Hematopoietic multipotent progenitor cell (in vitro differentiated cells): Measurements from ENCODE around the gene GAK. TPM values are rescaled to one million over a fixed set of nuclear protein-coding genes. Genes with fewer than 3 reads are reported as not detected.

Source experiments
- DNase-seq, 3 donors: peaks; one replicate each; pipeline ENCODE4 v3.0.0-alpha.2; 2011 to 2015; ENCODE audit warnings: low read depth in 2 of 3, low spot score in 2 of 3
- total RNA-seq: library from RNA; depleted of rRNA; stranded (reverse); fragments of >200 nt; gene quantifications from one replicate; pipeline ENCODE4 v1.2.3, GENCODE V29; 2012

The GAK gene
- total RNA-seq, 1 donor, result 107 TPM

DNA sequence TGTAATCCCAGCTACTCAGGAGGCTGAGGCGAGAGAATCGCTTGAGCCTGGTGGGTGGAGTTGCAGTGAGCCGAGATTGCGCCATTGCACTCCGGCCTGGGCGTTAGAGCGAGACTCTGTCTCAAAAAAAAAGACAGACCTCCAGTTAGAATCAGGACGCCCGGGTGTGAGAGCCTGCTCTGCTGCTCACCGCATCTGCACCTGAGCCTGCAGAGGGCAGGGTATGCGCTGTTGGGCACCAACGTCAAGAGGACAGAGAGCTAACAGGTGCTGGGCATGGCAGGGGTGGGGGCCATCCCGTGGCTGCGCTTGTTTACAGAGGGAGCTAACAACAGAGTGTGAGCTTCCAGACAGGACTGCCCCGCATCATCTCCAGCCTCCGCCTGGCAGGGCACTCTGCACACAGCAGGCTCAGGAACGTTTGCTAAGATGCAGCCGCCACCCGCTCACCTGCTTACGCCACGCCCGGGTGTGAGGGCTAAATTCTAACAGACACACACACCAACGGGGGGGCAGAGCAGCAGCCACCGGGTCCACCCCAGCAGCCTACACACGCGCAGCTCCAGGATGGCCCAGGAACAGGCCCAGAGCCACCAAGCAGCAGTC lies 56.2 kb downstream of the GAK start:
- DNase-seq, result no peak

DNA sequence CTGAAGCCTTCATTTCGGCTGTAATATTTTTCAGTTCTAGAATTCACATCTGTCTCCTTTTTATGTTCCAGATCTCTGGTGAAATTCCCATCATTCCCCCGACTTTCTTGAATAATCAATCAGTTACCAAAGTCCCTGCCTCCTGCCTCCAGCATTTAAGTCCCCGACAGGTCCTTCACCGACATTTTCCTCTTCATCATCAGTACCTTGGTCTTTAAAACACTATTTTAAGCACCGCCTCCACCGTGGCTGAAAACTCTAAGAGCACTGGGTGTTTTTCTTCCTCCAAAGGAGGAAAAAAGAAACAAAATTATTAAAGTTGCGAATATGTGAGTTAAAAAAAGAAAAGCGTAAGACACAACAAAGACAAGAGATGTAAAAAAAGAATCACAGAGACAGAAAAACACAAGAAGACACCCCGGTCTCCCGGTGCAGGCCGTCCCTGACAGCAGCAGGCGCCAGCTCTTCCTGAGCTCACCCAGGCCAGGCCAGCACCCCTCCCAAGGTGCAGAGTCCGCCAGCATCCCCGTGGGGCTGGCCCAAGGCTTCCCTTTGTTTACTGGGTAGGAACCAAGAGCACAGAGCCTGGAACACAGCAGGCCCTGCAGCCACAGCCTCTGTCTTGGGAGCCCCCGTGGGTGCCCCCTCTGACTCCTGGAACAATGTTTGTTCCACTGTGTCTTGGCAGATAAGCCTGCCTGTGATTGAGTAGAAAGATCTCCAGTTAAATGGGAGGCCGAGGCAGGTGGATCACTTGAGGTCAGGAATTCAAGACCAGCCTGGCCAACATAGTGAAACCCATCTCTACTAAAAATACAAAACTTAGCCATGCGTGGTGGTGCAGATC lies 56.9 kb downstream of the GAK start:
- no peak for DNase-seq

DNA sequence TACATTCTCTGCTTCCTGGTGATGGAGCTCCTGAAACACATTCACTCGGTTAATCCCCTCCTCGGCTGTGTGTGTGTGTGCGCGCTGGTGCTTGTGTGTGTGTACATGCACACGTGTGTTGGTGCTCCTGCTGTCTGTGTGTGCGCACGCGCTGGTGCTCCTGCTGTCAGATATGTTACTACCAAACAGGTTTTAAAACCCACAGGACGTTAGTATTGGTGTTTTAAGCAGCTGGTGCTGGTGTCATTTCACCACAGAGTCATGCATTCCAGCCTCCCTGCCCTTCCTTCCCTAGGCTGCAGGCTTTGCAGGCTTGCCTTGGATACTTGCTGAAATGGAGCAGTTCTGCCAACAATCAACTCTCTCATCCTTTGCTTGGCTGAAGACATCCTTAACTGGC lies 58.1 kb downstream of the GAK start:
- no peak for DNase-seq

DNA sequence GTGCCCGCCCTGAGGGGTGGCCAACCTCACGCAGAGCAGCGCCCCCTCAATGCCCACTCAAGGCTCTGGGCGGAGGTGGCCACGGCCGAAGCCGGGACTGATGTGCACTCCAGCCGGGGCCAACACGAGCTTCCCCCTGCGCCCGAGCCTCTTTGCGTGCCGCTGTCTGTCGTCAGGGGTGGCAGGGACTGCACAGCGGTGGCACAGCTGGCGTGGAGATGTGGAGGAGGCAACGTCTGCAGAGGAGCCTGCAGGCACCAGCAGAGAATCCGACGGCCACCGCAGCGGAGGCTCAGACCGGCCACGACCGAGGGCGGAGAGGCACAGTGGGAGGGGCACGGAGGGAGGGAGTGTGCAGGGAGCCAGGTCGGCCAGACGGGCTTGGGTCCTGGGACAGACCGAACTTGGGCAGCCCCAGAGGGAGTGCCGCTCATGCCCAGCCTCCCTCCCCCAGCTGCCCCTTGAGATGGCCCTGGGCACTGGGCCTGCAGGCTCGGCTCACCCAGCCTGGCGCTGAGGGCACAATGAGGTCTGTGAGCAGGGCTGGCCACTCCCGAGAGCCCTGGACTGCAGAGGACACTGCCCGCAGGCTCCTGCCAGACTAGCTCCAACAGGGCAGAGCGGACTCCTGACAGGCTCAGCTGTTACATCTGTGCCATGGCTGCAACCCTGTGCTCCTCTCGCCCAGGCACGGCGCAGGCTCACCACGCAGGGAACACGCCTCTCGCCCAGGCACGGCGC lies 59.7 kb downstream of the GAK start:
- DNase-seq, result no peak

DNA sequence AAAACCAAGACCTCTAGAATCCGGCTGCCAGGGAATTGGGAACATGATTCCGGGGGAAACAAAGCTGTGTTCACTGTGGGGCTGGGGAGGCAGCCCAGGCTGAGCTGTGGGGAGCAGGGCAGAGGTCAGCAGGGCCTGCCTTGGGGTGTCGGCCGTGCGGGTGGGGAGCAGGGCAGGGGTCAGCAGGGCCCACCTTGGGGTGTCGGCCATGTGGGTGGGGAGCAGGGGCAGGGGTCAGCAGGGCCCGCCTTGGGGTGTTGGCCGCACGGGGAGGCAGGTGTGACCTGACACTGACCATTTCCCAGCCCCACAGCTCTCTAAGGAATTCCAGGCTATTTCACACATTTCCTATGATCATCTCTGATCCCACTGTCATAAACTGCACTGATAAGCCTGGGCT lies 60.6 kb downstream of the GAK start:
- DNase-seq, result no peak

DNA sequence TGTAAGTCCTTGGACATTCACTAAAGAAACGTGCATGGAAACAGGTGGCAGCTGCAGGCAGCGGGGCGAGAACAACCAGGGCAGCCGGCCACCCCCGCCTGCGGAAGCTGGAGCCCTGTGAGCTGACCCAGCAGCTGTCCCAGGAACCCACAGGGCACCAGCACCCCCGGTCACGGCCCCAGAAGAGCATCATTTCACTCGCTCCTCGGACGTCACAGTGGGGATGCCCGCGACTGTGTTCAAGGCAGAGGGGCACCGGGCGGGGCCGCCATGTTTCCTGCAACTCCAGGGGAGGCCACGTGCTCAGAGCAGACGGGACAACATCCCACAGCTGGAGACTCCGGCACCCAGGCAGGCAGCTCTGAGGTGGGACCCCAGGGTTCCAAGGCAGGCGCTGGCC lies 61.2 kb downstream of the GAK start:
- DNase-seq, result no peak

DNA sequence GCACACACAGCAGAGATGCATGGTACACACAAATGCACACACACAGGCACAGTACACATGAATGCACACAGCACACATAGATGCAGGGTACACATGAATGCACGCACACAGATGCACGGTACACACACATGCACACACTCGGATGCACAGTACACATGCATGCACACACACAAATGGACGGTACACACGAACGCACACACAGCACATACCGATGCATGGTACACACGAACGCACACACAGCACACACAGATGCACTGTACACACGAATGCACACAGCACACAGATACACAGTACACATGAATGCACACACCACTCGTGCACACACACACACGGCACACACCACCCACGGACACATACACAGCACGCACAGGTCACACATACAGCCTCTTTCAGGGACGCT lies 62.3 kb downstream of the GAK start:
- DNase-seq, result no peak

DNA sequence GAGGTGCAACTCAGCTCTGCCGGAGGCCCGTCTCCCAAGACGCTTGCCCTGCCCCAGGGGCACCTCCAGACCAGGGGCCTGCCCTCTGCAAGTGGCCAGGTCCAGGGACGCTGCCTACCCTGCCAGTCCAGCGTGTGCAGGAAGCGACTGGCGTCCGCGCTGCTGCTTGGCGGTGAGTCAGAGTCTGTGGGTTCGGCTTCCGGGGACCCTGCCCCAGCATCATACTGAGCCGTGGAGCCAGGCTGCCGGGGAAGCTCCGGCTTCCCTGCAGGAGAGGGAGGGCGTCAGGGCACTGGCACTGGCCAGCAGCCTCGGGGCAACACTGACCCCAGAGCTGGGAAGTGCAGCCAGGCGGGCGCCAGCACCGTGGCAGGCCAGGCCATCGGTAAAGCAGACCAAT lies 63.7 kb downstream of the GAK start:
- DNase-seq, result no peak

DNA sequence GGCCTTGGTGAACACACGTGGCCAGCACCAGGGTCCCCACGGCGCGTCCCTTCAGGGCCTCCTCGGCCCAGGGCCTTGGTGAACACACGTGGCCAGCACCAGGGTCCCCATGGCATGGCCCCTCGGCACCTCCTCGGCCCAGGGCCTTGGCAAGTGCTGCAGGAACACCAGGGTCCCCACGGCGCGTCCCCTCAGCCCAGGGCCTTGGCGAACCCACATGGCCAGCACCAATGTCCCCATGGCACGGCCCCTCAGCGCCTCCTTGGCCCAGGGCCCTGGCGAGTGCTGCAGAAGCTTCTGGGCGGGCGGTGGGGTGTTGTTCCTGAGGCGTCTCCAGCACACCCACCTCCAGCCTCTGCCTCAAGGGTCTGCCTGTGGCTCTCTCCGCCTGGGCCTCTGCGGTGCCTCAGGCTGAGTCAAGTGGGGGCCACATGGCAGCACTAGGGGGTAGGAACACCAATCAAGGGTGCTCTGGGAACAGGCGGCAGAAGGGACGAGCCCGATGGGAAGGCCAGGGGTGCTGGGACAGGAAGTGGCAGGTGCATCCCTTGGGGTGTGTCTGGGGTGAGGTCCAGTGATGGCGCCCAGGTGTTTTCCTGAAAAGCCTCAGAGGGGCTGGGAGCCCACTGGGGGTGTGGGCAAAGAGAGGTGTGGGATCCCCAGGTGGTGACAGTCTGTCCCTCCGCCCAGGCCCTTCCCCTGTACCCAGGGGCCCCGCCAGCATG lies 64.4 kb downstream of the GAK start:
- DNase-seq, result no peak

DNA sequence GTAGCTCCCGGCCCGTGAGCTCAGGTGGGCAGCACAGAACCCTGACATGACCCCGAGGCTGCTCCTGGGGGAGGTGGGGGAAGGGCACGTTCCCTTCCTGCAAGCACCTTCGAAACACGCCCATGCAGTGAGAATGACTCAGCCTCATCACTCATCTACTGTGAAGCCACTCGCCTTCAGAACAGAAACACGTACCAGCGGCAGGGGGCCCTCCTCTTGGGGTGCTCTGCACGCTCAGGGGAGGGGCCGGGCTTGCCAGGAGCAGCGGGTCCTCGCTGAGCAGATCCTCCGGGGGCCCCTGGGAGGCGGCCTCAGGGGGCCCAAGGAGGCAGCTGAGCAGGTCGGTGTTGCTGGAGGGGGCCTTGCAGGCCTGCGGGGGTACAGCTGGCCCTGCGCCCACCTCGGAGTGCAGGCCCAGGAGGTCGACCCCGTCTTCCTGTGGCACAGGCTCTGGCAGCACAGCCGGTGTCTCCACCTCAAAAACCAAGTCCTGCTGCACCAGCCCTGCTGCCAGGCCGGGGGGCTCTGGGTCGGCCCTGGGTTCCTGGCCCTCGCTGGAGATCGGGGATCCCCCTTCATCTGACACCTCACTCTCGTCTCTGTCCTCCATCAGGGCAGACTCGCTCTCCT lies 65.2 kb downstream of the GAK start:
- DNase-seq, result no peak

DNA sequence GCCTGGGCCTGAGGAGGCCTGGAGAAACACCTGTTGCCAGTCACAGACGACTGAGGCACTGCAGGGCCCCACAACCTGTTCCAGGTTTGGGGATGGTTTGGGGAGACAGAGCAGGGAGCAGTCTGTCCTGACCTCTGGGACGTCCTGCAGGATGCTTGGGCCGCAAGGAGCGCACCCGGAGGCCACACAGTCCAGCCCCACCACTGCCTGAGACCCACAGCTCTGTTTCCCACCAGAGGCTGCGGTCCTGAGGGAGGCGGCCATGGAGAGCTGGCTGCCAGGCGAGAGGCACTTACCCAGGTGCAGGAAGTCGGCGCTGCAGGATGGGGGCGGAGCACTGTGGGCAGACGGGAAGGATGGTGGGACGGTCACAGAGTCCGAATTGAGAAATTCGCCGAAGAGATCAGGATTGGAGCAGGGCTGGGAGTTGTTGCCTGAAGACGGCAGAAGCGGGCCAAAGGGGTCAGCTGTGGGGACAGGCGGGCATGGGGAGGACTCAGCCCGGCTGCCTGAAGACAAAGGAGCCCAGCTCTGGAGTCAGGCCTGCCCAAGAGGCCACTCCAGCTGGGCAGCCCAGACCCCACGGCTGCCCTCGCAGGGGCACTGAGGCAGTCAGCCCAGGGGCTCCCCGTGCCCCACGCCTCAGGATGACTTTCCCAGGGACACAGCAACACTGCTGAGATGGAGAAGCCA lies 65.9 kb downstream of the GAK start:
- no peak for DNase-seq

DNA sequence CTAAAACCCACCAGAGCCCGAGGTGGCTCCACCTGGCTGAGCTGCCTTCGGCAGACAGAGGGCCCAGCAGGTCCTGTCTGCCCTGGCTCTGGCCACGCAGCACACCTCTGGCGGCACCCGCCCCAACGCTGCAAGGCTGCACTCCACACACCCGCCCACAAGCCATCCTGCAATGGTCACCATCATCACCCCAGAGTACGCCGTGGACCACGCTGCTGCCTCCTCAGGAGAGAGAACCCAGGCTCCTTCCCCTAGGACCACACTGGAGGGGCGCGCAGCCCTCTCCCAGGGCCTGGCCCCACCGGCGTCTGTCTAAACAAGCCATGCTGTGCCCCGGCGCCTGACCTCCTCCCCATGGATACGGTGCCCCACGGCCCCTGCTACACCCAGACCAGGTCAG lies 66.5 kb downstream of the GAK start:
- no peak for DNase-seq

DNA sequence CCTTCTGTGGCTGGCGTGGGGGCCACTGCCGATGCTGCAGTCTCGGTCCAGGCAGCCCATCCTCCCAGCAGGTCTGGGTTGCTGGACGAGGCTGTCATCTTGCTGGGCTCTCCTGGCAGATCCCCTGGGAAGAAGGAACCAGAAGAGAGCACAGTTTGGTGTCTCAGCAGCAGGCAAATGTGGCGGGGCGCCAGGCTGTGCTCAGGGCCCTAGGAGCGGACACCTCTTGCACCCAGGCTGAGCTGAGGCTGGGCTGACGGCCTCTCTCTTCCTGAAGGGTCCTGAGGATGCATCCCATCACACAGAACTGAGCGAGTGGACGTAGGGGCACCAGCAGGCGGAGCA lies 67.0 kb downstream of the GAK start:
- DNase-seq, result no peak

DNA sequence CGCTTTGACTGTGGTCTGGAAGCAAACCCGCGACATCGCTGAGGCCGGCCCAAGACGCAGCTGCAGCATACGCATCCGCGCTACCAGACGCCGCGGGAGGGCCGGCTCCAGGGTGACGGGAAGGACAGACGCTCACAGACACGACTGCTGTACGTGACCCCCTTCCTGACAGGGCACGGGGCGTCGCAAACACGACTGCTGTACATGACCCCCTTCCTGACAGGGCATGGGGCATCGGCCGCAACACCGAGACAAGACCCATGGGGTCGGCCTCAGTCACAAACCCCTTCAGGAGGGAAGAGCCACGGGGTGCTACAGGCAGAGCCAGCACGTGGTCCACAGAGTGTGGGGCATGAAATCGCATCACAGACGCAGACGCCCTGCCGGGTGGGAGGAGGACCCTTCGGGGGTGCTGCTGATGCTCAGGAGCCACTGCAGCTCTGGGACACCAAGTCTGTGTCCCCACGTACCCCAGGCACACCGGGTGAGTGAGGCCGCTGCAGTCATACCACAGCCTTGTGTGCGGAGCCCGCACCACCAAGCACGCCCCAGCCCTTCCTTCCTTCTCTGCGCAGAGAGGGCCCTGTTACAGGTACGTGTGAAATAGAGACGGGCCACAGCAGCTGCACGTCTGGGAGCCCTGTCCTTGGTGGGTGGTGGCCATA lies 67.5 kb downstream of the GAK start:
- DNase-seq, result no peak

DNA sequence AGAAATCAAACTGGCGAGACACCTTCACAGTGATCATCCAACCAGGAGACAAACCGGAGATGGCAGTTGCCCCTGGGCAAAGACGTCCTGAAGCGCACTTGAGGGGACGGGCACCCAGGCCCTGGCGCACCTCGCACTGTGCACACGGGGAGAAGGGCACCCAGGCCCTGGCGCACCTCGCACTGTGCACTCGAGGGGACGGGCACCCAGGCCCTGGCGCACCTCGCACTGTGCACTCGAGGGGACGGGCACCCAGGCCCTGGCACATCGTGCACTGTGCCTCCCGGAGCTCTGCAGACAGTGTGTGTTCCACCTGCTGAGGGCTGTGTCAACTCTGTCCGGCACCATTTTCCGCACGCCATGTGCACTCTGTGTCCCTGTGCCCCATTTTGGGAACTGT lies 71.6 kb downstream of the GAK start:
- DNase-seq, result no peak

DNA sequence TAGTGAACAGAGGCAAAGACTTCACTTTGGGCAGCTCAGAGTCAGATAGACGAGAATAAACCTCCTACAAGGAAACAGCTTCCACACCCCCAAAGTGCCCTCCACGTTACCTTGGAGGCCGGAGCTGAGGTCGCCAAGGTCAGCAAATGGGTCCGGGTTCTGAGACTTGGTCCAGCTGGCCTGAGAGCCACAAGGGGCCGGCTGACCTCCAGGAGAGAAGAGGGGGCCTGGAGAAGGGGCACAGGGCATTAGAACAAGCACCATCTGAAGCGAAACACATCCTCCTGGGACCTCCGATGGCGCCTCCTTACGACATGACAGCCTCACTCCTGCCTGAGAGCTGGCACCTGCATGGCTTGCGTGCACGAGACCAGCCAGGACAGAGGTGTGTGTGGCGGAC lies 72.6 kb downstream of the GAK start:
- no peak for DNase-seq

DNA sequence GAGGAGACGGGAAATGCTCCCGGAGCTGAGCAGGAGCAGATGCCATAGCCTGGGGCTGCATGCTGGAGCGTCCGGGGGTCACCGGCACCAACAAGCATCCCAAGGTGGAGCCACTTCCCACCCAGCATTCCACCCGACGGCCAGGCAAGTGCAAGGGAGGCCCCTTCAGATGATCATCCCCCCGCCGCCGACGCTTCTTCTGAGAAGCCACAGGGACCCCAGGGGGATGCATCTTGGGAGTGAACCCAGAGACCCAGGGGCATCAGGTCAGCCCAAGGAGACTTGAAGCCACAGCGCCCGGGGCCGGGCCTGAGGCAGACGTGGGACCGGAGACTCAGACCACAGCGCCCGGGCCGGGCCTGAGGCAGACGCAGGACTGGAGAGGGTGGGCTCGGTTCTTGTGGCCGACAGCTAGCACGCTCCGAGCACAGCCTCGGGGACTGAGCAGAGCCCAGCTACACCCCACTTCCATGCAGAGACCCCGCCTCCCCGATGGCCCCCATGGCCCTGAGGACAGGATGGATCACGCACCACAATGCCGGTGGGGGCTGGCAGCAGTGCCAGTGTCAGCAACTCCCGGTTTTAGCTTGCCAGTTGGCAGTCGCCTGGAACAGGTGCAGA lies 73.2 kb downstream of the GAK start:
- no peak for DNase-seq

DNA sequence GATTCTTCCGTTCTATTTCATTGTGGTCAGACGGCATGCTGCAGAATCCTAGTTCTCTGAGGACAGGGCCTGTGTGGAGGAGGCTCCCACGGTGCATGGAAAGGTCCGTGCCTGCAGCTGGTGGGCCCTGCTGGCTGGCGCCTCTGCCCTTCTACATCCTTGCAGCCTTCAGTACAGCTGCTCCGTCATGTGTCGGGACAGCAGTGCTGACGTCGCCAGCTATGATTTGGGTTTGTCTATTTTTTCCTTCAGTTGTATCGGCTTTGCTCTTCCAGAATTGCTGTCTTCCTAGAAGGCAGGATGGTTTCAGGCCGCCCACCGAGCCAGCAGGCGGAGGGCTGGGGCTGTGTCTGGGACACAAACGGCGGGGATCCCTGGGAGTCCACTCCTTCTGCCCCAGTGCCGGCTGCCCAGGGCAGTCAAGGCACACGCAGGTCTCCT lies 74.1 kb downstream of the GAK start:
- no peak for DNase-seq

DNA sequence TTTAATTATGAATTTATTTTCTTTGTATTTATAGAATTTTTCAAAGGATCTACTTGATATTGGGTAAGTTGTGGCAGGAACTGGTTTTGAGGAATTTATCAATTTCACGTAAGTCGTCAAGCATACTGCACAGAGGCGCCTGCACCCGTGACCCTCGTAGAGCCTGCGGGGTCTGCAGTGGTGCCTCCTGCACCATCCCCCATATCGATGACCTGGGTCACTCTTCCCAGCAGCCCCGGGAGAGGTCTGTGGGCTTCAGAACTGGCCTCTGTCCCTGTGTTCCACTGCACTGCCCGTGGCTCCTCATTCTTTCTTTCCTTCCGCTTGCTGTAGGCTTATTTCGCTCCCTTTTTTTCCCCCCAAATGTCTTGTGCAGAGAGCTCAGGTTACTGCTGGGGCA lies 74.7 kb downstream of the GAK start:
- DNase-seq, result no peak
